C4-2B (cell line): Measurements from ENCODE around the gene NFATC2.

ENCODE experiments used
- H3K27ac ChIP-seq: fragments of 450-650 bp; 2 replicates; pipeline ENCODE4 v1.5.1; 2017
- CTCF ChIP-seq: fragments of 450-650 bp; conservative IDR thresholded peaks from 2 replicates; pipeline ENCODE4 v1.5.1; 2017; ENCODE audit warnings: mild to moderate bottlenecking
- ZFX ChIP-seq: fragments of 450-650 bp; IDR thresholded peaks from 2 replicates; pipeline ENCODE4 v1.6.1; 2017

NFATC2 gene

DNA sequence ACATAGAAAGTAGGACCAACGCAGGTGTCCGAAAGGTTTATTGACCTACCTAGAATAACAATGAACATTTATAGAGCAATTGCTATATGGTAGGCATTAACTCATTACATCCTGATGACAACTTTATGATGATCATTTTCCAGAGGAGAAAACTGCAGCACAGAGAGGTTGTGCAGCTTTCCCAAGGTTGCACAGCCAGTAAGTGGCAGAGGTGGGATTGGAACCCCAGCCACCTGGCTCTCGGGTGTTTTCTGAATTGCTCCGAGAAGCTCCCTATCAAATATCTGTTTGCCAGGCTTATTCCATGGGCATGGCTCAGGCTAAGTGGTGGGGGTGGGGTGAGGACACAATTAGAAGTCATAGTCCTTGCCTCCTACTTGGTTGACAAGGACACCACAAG, 24.1 kb upstream of the NFATC2 start:
- H3K27ac ChIP-seq, result no peak overlapping the region
- TF ChIP-seq CTCF, result no peak
- TF ChIP-seq ZFX, result no peak

GRCh38 chr20:51565298-51566144, 23.0 kb upstream of the NFATC2 start:
- no peak overlapping the region for H3K27ac ChIP-seq
- no peak for TF ChIP-seq ZFX
- no peak for TF ChIP-seq CTCF

- TF ChIP-seq CTCF (no peak), ZFX (no peak)
- no peak overlapping the region for H3K27ac ChIP-seq
These were observed 21.2 kb upstream of the NFATC2 start for GRCh38 chr20:51563486-51564332.

- TF ChIP-seq CTCF (no peak), ZFX (no peak)
- H3K27ac ChIP-seq, result no peak overlapping the region
These were observed 20.6 kb upstream of the NFATC2 start for GRCh38 chr20:51563174-51563485.

DNA sequence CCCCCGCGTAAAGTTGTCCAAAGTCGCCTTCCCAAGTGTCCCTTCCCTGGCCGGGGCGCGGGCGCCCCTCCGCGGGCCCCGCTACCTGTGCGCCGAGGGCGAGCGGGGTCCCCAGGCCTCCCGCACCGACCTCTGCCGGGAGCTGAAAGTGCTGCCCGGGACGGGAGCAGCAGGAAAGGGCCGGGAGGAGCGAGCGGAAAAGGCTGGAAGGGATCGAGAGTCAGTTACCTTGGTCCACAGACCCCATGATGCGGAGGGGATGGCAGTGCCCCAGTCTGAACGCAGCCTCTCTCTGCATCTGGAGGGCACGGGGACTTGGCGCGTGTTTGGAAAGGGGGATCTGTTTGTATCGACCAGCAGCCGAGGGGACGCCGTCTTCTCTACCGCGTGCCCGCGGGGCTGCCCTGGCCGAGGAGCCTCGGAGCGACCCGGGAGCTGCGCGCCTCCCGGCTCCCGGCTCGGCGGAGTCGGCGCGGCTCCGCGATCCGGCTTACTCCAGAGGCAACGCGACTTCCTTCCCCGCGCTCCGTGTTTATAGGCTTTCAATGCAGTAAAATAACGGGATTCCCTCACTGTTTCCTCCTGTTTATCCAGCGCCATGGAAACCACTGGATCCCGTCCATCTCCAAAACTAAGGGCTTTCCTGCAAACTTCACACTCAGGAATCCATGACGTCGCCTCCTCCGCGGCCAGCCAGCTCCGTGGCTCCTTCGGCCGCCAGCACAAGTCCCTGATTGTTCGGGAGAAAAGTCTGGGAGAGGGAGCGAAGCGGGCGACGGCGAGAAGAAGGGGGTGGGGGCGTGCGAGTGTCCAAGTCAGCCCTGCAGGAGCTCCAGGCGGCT, 20.0 kb upstream of the NFATC2 start:
- H3K27ac ChIP-seq, result no peak overlapping the region
- TF ChIP-seq ZFX (no peak), CTCF (no peak)

GRCh38 chr20:51562027-51562331, 19.5 kb upstream of the NFATC2 start:
- no peak overlapping the region for H3K27ac ChIP-seq
- TF ChIP-seq CTCF (no peak), ZFX (no peak)
